B cell (primary cell): ENCODE results near the gene BNIP3. TPM values are rescaled to one million over a fixed set of nuclear protein-coding genes. Genes with fewer than 3 reads are reported as not detected.

Experiments used
- ATAC-seq: fragments of 200-7000 bp; cut with Tn5 transposase; one replicate; pipeline ENCODE4 v1.10.0; 2021; ENCODE audit warnings: low read depth, mild to moderate bottlenecking, moderate number of reproducible peaks, moderate library complexity
- CTCF ChIA-PET: fragments of 350-600 bp; sonication (Branson Sonifier 250); formaldehyde crosslinking; loops from one replicate; lab custom pipeline; 2021; ENCODE audit warnings: antibody characterized with exemption, inconsistent platforms; lab: Charles Lee
- POLR2A ChIA-PET: fragments of 350-600 bp; sonication (Branson Sonifier 250); formaldehyde crosslinking; loops from one replicate; lab custom pipeline; 2021; ENCODE audit warnings: antibody characterized with exemption; lab: Charles Lee
- DNase-seq: peaks from one replicate; pipeline ENCODE4 v3.0.0; 2013
- H2AFZ ChIP-seq: 2 replicates; pipeline ENCODE4 v1.6.1; 2012; ENCODE audit warnings: mild to moderate bottlenecking, low read depth, low read length; ENCODE audit not compliant: insufficient read depth, poor library complexity, severe bottlenecking
- H3K27ac ChIP-seq, 2 donors: 1 replicate in 1 of 2; 2 replicates in 1 of 2; pipeline ENCODE4 v1.5.1; 2012 to 2013; ENCODE audit warnings: low read length in 2 of 2, mild to moderate bottlenecking in 2 of 2, moderate library complexity in 1 of 2
- H3K27me3 ChIP-seq, 4 experiments: fragments of 200-600 bp in 1 of 4; sonication (generic) in 1 of 4; replicated peaks in 1 of 4; 1 replicate in 2 of 4; 2 replicates in 2 of 4; pipeline versions ENCODE4 v1.6.1 to v1.7.0; 2013 to 2016; ENCODE audit warnings: low read length in 3 of 4, mild to moderate bottlenecking in 2 of 4, mixed read lengths in 1 of 4, moderate library complexity in 1 of 4; ENCODE audit not compliant: insufficient read depth in 4 of 4, control insufficient read depth in 3 of 4; ENCODE audit errors: control extremely low read depth in 1 of 4
- H3K36me3 ChIP-seq, 2 experiments: replicated peaks in 1 of 2; 1 replicate in 1 of 2; 2 replicates in 1 of 2; pipeline versions ENCODE4 v1.6.1 to v1.7.1; 2013; ENCODE audit warnings: low read length in 1 of 2; ENCODE audit not compliant: insufficient read depth in 2 of 2, control insufficient read depth in 1 of 2; ENCODE audit errors: control extremely low read depth in 1 of 2, extremely low read depth in 1 of 2
- H3K4me1 ChIP-seq, 2 donors: fragments of 200-600 bp in 1 of 2; sonication (generic) in 1 of 2; 1 replicate in 1 of 2; 2 replicates in 1 of 2; pipeline versions ENCODE4 v1.5.1 to v1.6.1; 2013 to 2017; ENCODE audit warnings: low read length in 2 of 2; ENCODE audit not compliant: control insufficient read depth in 2 of 2, insufficient read depth in 2 of 2
- H3K4me2 ChIP-seq: replicated peaks from 2 replicates; pipeline ENCODE3; 2012; ENCODE audit warnings: mild to moderate bottlenecking, low read depth, low read length; ENCODE audit not compliant: poor library complexity, severe bottlenecking
- H3K4me3 ChIP-seq, 5 experiments: fragments of 200-600 bp in 1 of 5; sonication (generic) in 1 of 5; 1 replicate in 3 of 5; 2 replicates in 2 of 5; pipeline versions ENCODE4 v1.5.1 to v1.7.0; 2011 to 2016; ENCODE audit warnings: low read length in 4 of 5, mild to moderate bottlenecking in 4 of 5, low read depth in 2 of 5, control low read depth in 1 of 5, moderate library complexity in 1 of 5; ENCODE audit not compliant: insufficient read depth in 1 of 5; ENCODE audit errors: control extremely low read depth in 1 of 5, extremely low read depth in 1 of 5
- H3K79me2 ChIP-seq: fragments of 200-600 bp; sonication (generic); one replicate; pipeline ENCODE4 v1.6.0; 2016; ENCODE audit warnings: low read length; ENCODE audit not compliant: control insufficient read depth, insufficient read depth
- H3K9ac ChIP-seq: fragments of 200-600 bp; sonication (generic); 2 replicates; pipeline ENCODE4 v1.6.1; 2017; ENCODE audit warnings: mild to moderate bottlenecking, low read length, moderate library complexity
- H3K9me3 ChIP-seq, 3 donors: one replicate each; pipeline versions ENCODE4 v1.6.1 to v1.7.1; 2013; ENCODE audit warnings: low read length in 2 of 3; ENCODE audit not compliant: control insufficient read depth in 2 of 3, insufficient read depth in 1 of 3; ENCODE audit errors: control extremely low read depth in 1 of 3
- H4K20me1 ChIP-seq: 2 replicates; pipeline ENCODE4 v1.6.0; 2012; ENCODE audit warnings: mild to moderate bottlenecking, low read length; ENCODE audit not compliant: insufficient read depth, control insufficient read depth, poor library complexity, severe bottlenecking
- H3K27ac Mint-ChIP-seq: one replicate; pipeline ENCODE4 v1.8.0; 2021; ENCODE audit warnings: mixed read lengths
- H3K27me3 Mint-ChIP-seq: one replicate; pipeline ENCODE4 v1.8.0; 2021; ENCODE audit warnings: mixed read lengths
- H3K4me1 Mint-ChIP-seq: one replicate; pipeline ENCODE4 v1.8.0; 2021; ENCODE audit warnings: mixed read lengths
- H3K4me3 Mint-ChIP-seq: one replicate; pipeline ENCODE4 v1.8.0; 2021; ENCODE audit warnings: mixed read lengths
- H3K9me3 Mint-ChIP-seq: one replicate; pipeline ENCODE4 v1.8.0; 2022; ENCODE audit warnings: mixed read lengths; ENCODE audit not compliant: insufficient read depth
- EZH2 ChIP-seq: IDR thresholded peaks from 2 replicates; pipeline ENCODE4 v1.6.1; 2012; ENCODE audit warnings: borderline replicate concordance, low read depth, mild to moderate bottlenecking, moderate library complexity, low read length; ENCODE audit not compliant: insufficient read depth, poor library complexity, severe bottlenecking
- WGBS: methylation state at CpG from one replicate; pipeline ENCODE4 v1.1.5; 2013; ENCODE audit warnings: missing lambda C conversion rate; ENCODE audit not compliant: insufficient coverage; 5-methylcytosine and 5-hydroxymethylcytosine counted together
- intact Hi-C: fragments of 100-400 bp; cut with micrococcal nuclease; formaldehyde crosslinking; loops from one replicate; pipeline ENCODE4 v1.10.0; 2022
- polyA plus RNA-seq: library from polyadenylated mRNA; depleted of rRNA; stranded (reverse); fragments of >200 nt; gene quantifications from 2 replicates; pipeline ENCODE4 v1.2.3, GENCODE V29; 2012
- total RNA-seq, 2 donors: library from RNA; stranded (reverse); fragments of 120-200 nt in 1 of 2; gene quantifications; 1 replicate in 1 of 2; 2 replicates in 1 of 2; pipeline versions ENCODE4 v1.2.3 to v1.2.4, GENCODE V29; 2013 to 2022
- TF ChIP-seq, protein P1 (sequence below): fragments of 200-600 bp; IDR thresholded peaks from one replicate; pipeline ENCODE4 v1.8.0; 2022; ENCODE audit warnings: antibody characterized with exemption, mild to moderate bottlenecking

Gene BNIP3
- total and polyA plus RNA-seq, 2 donors (not counting 1 experiment from before 2014, with no cell fraction given) = 7.1 to 10.9 TPM

DNA sequence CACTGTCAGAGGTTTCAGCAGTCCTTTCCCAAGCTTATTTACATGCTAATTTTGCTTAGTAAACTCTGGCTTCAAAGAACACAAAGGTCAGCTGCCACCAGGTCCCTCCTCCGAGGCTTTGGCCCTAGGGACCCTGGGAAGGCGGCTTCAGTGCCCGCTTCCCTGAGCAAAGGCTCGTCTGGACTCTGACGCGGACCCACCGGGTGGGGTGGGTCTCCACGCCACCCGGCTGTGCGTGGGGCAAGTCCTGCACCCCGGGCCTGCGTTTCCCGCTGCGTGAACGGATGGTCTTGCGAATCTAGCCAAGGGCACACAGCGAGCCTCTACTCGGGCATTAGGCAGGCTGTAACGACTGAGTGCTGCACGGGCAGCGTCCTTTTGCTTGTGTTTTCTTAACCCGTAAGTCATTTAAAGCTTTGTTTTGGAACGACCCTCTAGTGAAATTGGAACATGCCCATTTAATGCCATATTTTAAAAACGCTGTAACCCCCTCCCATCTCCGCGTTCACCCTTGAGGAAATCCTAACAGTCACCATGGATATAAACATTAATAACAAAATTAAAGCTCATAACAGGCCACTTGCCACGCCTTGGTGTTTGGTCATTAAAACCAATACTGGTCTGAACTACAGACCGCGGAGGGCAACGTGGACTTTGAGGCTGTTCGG, 828 bp downstream of the BNIP3 start:
- peak overlapping the region; percentile 86 for H3K4me3 Mint-ChIP-seq
- no peaks in the 10 kb centered on the region for H3K36me3 ChIP-seq
- H3K4me2 ChIP-seq = peak overlapping the region; percentile 91
- H3K27me3 ChIP-seq = peaks cover 0 to 10% (median 0%) of the 10 kb centered on the region in 4 experiments
- H3K27me3 Mint-ChIP-seq = peaks cover 1% of the 10 kb centered on the region
- CTCF ChIA-PET = interaction anchor here (1.3 kb wide), 1 partner anchor 95 kb away, joined by 5 read pairs; no protein-coding TSS in a partner anchor
- peaks cover 11 to 17% of the 10 kb centered on the region in 2 donors for H3K4me1 ChIP-seq
- DNase-seq (peak; percentile 24), ATAC-seq (no peak)
- H3K9me3 ChIP-seq = no peaks in the 10 kb centered on the region
- peak overlapping the region; percentile 68 for H3K9ac ChIP-seq
- WGBS = 13% methylated on average over 31 of the region's 31 CpGs
- peak overlapping the region; percentile 45 to 74 (median 66) for H3K4me3 ChIP-seq
- H2AFZ ChIP-seq = peak overlapping the region; percentile 85
- peak overlapping the region; percentile 69 for H3K27ac Mint-ChIP-seq
- peaks cover 17% of the 10 kb centered on the region for H3K4me1 Mint-ChIP-seq
- no peak for TF ChIP-seq EZH2
- TF ChIP-seq, protein P1, sequence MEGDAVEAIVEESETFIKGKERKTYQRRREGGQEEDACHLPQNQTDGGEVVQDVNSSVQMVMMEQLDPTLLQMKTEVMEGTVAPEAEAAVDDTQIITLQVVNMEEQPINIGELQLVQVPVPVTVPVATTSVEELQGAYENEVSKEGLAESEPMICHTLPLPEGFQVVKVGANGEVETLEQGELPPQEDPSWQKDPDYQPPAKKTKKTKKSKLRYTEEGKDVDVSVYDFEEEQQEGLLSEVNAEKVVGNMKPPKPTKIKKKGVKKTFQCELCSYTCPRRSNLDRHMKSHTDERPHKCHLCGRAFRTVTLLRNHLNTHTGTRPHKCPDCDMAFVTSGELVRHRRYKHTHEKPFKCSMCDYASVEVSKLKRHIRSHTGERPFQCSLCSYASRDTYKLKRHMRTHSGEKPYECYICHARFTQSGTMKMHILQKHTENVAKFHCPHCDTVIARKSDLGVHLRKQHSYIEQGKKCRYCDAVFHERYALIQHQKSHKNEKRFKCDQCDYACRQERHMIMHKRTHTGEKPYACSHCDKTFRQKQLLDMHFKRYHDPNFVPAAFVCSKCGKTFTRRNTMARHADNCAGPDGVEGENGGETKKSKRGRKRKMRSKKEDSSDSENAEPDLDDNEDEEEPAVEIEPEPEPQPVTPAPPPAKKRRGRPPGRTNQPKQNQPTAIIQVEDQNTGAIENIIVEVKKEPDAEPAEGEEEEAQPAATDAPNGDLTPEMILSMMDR = no peak
- peaks cover 3% of the 10 kb centered on the region for H3K79me2 ChIP-seq
- H3K27ac ChIP-seq = peak overlapping the region in 1 of 2 donors; percentile 29
- POLR2A ChIA-PET = no interaction called here
- H4K20me1 ChIP-seq = peaks cover 19% of the 10 kb centered on the region
- intact Hi-C loops = loop anchor here (1.0 to 5.0 kb wide), 2 partner anchors 81 to 326 kb away; partner anchors contain the start of gene STK32C
- no peaks in the 10 kb centered on the region for H3K9me3 Mint-ChIP-seq

DNA sequence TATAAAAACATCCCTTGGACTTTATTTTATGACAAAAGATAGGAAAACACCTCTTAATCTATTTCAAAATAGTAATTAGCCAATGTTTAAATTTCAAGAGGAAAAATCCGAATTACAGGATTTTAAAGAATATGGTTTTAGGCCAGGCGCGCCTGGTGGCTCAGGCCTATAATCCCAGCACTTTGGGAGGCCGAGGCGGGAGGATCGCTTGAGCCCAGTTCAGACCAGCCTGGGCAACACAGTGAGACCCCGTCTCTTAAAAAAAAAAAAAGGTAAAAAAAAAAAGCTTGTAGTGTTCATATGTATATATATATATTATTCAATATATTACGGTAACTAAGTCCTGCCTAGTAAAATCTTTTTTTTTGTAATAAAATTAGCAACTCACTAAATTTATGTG, 1.4 kb downstream of the BNIP3 start:
- Mint-ChIP-seq H3K4me1 (peaks cover 17% of the 10 kb centered on the region), H3K27ac (no peak overlapping the region), H3K4me3 (peak overlapping the region; percentile 32), H3K9me3 (no peaks in the 10 kb centered on the region), H3K27me3 (no peaks in the 10 kb centered on the region)
- Histone ChIP-seq H3K27me3 (peaks cover 0 to 8% (median 0%) of the 10 kb centered on the region in 4 experiments), H2AFZ (no peak overlapping the region), H3K4me1 (peaks cover 11 to 17% of the 10 kb centered on the region in 2 donors), H3K36me3 (no peaks in the 10 kb centered on the region), H3K4me2 (no peak overlapping the region), H3K9ac (no peak overlapping the region), H3K27ac (no peak overlapping the region), H3K79me2 (peaks cover 3% of the 10 kb centered on the region), H3K4me3 (no peak overlapping the region), H3K9me3 (no peaks in the 10 kb centered on the region), H4K20me1 (peaks cover 19% of the 10 kb centered on the region)
- ChIA-PET POLR2A (no interaction called here), CTCF (interaction anchor here (1.3 kb wide), 1 partner anchor 95 kb away, joined by 5 read pairs; no protein-coding TSS in a partner anchor)
- ATAC-seq (no peak), DNase-seq (no peak)
- WGBS = no CpG with 5 or more reads among the region's 8 CpGs
- TF ChIP-seq, protein P1 = no peak
- TF ChIP-seq EZH2 = no peak
- intact Hi-C loops = loop anchor here (5.0 kb wide), 1 partner anchor 327 kb away; the partner anchor contains the start of gene STK32C
